HG02610 (cell line): ENCODE data around the gene PPTC7.
"Not testable (repeated sequence)": the region's sequence is repeated elsewhere in the genome, so short reads cannot be mapped to it uniquely, and the experiment has no call there.

Experiments
- ATAC-seq: cut with Tn5 transposase; IDR thresholded peaks from one replicate; pipeline ENCODE4 v1.9.1; 2021; ENCODE audit warnings: mild to moderate bottlenecking, moderate library complexity; ENCODE audit not compliant: unreplicated experiment

PPTC7 gene

GRCh38 chr12:110583137-110584059, at the start of gene PPTC7:
Gene PPTC7, minus strand, starts transcription at chr12:110583318. Its CDS starts 287 bp downstream, at chr12:110583031.
- peak; percentile 85 for ATAC-seq

DNA sequence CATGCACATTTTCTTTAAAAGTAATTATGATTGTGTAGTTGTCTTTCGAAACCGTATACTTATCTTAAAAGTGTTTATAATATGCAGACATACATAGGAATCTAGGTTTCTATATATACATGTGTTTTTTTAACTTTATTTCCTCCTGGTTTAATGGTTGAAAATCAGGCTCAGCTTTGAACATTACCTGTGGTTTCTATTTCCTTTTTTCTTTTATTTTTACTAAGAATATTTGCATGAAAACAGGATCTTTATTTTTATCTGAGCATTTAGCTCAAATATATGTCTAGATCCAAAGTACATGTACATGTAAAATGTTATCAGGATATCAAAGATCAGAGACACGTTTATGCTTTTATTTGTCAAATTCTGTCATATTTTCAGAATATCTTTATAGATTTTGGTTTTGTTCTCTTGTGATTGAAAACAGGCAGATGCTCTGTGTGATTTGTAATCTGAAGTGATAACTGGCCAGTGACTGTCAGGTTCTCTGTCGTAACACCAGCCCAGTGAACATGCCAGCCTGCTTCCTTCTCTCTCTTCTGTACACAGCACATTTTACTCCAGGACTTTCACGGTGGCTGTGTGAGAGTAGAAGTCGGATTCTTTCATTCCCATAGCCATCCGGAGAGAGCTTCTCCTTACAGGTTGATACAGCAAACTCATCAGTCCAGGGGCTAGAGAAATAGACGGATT, 44.5 kb upstream of the PPTC7 start:
- no peak for ATAC-seq

GRCh38 chr12:110622582-110622981, 39.5 kb upstream of the PPTC7 start:
- ATAC-seq: no peak

DNA sequence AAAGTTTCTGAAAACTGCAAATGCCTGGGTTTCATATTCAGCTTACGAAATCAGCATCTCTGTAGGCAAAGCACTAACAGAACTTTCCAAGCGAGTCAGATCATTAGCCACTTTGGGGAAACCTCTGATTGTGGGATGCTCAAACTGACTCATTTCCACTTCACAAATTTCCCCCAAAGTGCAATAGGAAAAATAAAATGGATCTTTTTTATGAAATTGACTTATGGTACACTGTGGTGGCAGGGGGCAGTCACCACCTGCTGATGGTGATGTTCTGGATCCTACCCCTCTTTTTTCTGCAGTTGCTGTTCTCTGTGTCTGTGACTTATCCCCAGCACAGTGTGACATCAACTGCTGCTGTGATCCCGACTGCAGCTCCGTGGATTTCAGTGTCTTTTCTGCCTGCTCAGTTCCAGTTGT, 36.4 kb upstream of the PPTC7 start:
- peak; percentile 59 for ATAC-seq

DNA sequence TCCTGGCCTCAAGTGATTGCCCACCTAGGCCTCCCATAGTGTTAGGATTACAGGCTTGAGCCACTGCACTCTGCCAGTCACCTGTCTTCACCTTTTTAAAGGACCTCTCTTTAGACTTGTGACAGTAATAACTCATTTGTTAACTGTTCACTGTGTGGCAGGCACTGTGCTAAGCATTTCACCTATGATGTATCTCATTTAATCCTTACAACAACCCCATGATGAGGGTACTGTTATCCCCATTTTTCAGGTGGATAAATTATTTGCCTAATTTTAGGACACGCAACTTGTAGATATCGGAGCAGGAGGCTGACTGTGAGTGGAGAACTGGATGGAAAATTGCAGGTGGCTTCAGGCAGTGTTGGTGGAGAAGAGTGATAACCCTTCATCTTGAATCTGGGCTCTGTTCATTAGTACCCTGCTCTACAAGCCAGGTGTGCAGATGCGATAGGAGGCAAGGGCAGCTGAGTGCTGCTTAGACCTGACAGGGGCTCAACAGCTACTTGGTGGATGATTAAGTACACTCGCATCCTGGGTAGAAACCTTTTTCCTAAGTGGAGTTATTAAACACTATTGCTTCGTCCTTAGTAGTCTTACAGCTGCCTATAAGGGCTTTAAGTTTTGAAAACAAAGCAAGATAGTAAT, 33.5 kb upstream of the PPTC7 start:
- no peak for ATAC-seq

DNA sequence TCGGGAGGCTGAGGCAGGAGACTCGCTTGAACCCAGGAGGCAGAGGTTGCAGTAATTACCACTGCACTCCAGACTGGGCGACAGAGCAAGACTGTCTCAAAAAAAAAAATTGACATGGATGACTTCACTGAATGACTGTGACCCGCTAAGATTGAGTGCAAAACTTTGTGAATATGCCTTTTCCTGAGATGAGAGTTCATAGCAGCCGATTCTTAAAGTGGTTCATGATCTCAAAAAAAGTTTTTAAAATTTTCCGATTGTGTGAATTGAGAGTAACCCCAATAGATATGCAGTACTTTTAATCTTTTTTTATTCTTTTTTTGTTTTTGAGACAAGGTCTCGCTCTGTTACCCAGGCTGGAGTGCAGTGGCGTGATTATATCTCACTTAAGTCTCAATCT, 32.1 kb upstream of the PPTC7 start:
- ATAC-seq: no peak

DNA sequence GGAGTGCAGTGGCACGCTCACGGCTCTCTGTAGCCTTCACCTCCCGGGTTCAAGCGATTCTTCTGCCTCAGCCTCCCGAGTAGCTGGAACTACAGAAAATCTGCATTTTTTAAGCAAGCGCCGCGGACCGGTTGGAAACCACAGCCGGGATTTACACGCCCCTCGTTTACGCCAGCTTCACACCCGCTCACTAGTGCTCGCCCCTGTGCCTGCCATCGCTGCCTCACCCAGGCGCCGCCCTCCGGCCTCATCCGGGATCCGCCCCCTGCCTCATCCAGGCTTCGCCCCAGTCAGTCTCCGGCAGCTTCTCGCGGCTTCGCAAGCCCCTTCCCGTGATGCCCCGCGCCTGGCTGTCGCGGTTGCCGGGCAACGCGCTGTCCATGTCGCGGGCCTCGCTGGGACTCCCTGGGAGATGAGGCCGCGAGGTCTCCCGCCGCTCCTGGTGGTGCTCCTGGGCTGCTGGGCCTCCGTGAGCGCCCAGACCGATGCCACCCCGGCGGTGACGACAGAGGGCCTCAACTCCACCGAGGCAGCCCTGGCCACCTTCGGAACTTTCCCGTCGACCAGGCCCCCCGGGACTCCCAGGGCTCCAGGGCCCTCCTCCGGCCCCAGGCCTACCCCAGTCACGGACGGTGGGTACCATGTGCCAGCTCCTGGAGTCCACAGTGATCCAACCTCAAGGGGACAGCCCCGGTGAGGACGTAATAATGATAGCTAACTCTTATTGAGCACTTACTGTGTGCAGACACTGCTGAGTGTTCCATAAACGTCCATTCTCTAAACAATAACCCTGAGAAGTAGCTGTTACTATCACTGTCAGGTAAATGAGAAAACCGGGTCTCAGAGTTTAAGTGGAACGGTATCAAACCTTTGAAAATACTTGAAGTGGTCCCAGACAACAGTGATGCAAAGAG, 30.9 kb upstream of the PPTC7 start, which contains the start of gene TCTN1:
Gene TCTN1 (plus strand): TSS at position 359 of the 914 bp plus-strand sequence. CDS start 54 bp downstream, at position 413.
- ATAC-seq: peak; percentile 79

- ATAC-seq: no peak
These were observed 30.1 kb upstream of the PPTC7 start for GRCh38 chr12:110613071-110613770.

GRCh38 chr12:110606253-110606611, 23.1 kb upstream of the PPTC7 start:
- no peak for ATAC-seq

- not testable (repeated sequence) for ATAC-seq
These were observed 19.1 kb upstream of the PPTC7 start for GRCh38 chr12:110602085-110602814.

- ATAC-seq: no peak
These were observed 17.1 kb upstream of the PPTC7 start for GRCh38 chr12:110600254-110600653.

DNA sequence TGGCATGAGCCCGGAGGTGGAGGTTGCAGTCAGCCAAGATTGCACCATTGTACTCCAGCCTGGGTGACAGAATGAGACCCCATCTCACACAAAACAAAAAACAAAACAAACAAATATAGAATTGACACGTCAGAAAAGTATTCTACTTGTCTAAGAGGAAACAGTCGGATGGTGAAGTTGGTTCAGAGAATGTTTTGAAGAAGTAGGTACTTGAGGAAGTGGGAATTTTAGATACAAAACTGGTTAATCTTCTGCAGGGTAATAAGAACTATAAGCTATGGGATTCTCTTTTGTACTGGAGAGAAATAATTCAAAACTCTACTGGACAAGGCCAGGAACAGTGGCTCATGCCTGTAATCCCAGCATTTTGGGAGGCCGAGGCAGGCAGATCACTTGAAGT, 16.2 kb upstream of the PPTC7 start:
- ATAC-seq: no peak

DNA sequence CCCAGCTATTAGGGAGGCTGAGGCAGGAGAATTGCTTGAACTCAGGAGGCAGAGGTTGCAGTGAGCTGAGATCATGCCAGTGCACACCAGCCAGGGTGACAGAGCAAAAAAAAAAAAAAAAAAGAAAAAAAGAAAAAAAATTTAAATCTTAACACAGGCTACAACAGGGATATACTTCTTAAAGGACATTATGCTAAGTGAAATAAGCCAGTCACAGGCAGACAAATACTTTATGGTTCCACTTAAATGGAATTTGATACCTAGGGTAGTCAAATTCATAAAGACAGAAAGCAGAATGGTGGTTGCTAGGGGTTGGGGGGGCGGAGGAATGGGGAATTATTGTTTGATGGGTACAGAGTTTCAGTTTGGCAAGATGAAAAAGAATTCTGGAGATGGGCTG, 14.8 kb upstream of the PPTC7 start:
- ATAC-seq: no peak

- not testable (repeated sequence) for ATAC-seq
These were observed 9.8 kb upstream of the PPTC7 start for GRCh38 chr12:110592919-110593318.

DNA sequence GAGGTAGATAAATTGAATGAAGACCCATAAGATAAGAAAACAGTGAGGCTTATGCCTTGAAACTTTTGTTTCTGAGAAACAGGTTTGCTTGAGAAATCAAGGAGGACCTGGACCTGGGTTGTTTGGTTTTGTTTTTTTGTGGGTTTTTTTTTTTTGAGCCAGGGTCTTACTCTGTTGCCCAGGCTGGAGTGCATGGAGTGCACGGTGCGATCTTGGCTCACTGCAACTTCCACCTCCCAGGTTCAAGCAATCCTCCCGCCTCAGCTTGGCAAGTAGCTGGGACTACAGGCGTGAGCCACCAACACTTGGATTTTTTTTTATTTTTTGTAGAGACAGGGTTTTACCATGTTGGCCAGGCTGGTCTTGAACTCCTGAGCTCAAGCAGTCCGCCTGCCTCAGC, 9.0 kb upstream of the PPTC7 start:
- ATAC-seq: no peak

DNA sequence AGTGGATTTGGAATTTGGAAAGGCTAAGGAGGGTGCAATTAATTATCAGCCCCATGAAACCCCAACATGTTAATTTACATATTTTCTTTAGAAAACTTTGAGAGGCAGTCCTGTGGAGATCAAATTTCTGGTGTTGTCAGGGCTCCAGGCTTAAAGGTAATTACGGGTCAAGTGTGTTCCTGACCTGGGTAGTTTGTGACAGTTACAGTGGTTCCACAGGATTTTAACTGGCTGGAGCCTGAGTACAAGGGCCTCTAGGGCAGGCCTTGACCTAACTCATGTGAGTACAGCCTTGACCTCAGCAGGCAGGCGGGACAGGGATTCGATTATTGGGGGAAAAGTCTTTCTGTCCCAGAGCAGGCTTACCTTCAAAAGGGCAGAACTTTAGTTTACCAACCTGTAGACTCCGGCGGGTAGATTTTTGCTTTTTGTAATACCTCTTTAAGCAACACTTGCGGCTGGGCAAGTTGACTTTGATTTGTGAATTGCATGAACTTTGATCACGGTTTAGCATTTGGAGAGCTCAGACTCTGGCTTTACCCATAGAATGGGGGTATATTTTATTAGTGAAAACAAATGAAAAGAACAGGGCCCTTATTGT, 8.4 kb upstream of the PPTC7 start:
- no peak for ATAC-seq

- peak; percentile 74 for ATAC-seq
These were observed 7.7 kb upstream of the PPTC7 start for GRCh38 chr12:110590806-110591326.

DNA sequence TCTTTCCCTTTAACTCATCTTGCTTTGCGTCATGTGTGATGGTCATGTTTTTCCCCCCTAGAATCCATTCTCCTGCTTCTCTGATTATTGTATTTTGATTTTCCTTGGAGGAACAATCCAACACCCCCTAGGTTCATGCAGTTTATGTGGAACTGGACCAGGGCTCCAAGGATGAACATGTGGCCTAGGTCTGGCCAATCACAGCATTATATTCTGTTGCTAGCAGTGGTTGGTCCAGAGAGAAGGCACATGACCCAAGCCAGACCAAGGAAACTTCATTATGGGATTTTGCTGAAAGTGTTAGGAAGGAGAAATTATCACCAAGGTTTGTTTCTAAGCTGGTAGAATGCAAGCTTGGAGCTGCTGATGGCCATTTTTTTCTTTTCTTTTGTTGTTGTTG, 6.9 kb upstream of the PPTC7 start:
- ATAC-seq: no peak
